ENCODE data around the gene MORC2.

MORC2 gene

DNA sequence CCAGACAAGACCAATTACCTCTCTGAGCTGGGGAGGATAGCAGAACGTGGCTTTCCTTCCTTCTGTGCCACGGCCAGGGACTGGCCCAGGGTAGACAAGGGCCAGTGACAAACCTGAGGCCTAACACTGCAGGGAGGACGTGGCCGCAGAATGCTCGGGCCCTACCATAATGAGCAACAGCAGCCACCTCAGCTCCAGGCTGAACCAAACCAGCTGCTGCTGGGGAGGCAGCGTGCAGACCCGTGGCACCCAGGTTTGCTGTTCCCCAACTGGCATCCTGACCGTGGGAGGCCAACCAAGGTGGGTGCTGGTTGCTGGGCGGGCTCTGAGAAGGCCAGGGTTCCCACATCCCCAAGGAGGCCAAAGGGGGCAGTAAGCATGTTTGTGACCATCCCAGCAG is 83.0 kb downstream of the MORC2 start:
- DNase-seq (ENCODE audit: extremely low read depth, low read depth) = no peak
- TF ChIP-seq, protein P1, sequence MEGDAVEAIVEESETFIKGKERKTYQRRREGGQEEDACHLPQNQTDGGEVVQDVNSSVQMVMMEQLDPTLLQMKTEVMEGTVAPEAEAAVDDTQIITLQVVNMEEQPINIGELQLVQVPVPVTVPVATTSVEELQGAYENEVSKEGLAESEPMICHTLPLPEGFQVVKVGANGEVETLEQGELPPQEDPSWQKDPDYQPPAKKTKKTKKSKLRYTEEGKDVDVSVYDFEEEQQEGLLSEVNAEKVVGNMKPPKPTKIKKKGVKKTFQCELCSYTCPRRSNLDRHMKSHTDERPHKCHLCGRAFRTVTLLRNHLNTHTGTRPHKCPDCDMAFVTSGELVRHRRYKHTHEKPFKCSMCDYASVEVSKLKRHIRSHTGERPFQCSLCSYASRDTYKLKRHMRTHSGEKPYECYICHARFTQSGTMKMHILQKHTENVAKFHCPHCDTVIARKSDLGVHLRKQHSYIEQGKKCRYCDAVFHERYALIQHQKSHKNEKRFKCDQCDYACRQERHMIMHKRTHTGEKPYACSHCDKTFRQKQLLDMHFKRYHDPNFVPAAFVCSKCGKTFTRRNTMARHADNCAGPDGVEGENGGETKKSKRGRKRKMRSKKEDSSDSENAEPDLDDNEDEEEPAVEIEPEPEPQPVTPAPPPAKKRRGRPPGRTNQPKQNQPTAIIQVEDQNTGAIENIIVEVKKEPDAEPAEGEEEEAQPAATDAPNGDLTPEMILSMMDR (IDR thresholded peaks at IDR 0.05; ENCODE audit: low read depth, low read length, missing control alignments) = no peak
- H3K4me3 ChIP-seq (replicated peaks; ENCODE audit: low read depth, low read length) = no peak overlapping the region

DNA sequence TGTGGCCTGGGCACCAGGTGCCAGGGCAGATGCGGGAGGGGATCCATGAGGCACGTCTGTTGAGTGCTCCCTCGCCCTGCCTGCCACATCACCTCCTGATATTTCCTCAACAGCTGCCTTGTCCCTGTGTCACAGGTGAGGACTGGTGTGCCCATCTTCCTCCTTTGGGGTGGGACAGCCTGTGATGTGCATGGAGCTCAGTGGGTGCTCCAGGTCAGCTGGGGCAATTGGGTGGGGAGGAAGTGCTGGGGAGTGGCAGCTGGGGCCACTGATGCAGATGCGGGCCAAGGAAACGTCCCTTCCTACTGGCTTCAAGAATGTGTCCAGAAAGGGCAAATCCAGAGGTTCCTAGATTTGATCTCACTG is 83.6 kb downstream of the MORC2 start:
- DNase-seq (ENCODE audit: extremely low read depth, low read depth) = no peak
- H3K4me3 ChIP-seq (replicated peaks; ENCODE audit: low read depth, low read length) = no peak overlapping the region
- TF ChIP-seq, protein P1 (IDR thresholded peaks at IDR 0.05; ENCODE audit: low read depth, low read length, missing control alignments) = no peak

DNA sequence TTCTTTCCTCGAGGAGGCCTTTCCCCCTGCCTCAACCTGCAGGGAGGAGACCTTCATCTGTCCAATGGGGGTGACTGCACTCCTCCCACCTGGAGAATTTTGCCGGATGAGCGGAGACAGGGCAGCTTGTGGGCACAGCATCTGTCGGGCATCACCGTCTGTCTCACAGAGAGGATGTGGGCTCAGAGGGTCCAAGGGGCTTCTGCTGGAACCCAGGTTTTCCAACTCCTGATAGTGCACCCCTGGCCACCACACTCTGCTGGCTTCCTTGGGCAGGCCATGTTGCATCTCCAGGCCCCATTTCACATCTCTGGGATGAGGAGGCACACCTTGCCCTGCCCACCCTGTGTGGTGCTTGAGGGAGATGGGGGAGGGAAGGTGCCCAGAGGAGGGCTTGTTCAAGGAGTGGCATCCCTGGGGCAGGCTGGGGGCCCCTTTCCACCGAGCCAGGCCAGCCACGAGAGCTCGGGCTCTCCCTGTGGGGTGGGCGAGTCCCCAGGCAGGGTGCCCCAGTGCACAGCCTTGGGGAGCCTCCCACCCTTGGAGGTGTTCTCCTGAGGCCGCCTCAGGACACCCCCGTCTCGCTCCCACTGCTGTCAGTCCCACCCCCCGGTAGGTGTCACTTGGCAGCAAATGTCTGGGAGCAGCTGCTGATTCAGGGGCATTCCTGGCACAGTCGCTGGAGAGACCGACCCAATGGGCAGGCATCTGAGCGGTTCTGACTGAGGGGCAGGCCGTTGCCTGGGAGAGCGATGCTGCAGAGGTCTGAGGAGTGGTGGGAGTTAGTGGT is 84.2 kb downstream of the MORC2 start:
- TF ChIP-seq, protein P1 (IDR thresholded peaks at IDR 0.05; ENCODE audit: low read depth, low read length, missing control alignments) = no peak
- no peak for DNase-seq (ENCODE audit: extremely low read depth, low read depth)
- H3K4me3 ChIP-seq (replicated peaks; ENCODE audit: low read depth, low read length) = no peak overlapping the region

DNA sequence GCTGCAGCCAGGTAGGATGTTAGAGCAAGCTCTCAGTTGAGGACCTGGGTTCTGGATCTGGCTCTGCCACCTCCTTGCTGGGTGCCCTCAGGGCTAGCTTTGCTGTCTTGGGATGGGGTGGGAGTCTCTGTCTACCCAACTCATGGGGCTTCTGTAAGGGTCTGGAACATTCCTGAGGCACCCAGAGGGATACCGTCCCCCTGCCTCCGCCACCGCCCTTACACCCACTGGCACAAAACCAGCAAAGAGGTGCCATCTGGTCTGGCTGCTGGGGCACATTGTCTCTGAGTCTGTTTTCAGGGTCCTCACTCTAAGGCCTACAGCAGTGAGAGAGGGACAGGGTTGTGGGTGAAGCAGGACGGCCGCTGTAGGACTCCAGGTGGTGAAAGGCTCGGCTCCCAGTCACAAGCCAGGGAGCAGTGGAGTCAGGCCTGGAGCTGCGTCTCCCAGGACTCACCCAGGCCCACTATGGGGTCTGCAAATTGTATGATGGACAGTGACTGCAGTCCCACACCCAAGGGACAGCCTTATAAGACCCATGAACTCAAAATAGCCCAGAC is 84.9 kb downstream of the MORC2 start:
- no peak overlapping the region for H3K4me3 ChIP-seq (replicated peaks; ENCODE audit: low read depth, low read length)
- no peak for DNase-seq (ENCODE audit: extremely low read depth, low read depth)
- TF ChIP-seq, protein P1 (IDR thresholded peaks at IDR 0.05; ENCODE audit: low read depth, low read length, missing control alignments) = no peak

DNA sequence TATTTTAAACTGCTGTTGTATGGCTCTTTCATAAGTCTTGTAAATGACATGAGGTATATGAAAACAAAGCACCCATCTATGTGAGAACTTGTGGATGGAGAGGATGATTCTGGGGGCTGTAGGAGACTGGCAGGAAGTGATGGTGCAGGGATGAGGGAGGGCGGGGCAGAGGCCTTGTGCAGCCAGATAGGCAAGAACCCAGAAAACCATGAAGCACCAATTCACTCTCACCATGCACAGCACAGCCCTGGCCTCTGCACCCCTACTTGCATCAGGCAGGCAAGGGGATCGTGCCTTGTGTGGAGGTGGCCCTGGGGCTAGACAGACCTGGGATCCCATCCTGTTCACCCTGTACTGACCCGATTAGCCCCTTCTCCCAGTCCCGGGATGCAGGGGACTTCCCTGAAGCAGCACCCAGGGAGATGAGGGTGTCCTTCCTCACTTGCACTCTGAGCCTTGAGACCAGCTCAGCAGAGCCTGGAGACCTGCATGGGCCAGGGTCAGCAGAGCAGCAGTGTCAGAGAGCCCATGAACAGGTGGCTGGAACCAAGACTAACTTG is 85.5 kb downstream of the MORC2 start:
- H3K4me3 ChIP-seq (replicated peaks; ENCODE audit: low read depth, low read length) = no peak overlapping the region
- no peak for DNase-seq (ENCODE audit: extremely low read depth, low read depth)
- TF ChIP-seq, protein P1 (IDR thresholded peaks at IDR 0.05; ENCODE audit: low read depth, low read length, missing control alignments) = no peak

DNA sequence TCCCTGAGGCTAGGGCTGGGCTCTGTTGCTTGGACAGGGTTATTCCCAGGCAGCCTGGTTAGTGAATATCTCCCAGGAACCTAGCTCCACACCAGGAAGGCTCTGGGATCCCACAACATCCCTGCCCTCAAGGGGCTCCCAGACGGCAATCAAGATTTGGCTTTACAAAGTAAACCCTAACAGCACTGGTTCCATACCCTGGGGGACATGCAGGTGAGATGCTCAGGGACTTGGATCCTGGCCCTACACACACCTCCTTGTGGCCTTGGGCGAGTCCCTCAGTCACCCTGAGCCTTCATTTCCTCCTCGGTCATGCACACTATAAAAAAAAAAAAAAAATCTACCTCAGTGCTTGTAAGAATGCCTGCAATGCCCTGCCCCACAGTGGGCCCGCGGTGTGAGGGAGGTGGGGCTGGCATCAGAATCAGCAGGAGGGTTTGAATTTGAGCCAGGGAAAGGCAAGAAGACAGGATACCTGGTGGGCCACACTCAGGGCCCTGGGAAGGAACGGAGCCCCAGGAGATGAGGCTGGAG is 86.3 kb downstream of the MORC2 start:
- TF ChIP-seq, protein P1 (IDR thresholded peaks at IDR 0.05; ENCODE audit: low read depth, low read length, missing control alignments) = no peak
- no peak for DNase-seq (ENCODE audit: extremely low read depth, low read depth)
- no peak overlapping the region for H3K4me3 ChIP-seq (replicated peaks; ENCODE audit: low read depth, low read length)
